HL-60 (cell line): ENCODE data around the gene DHCR24.

ENCODE experiments used
- DNase-seq, 2 experiments: peaks; one replicate each; pipeline ENCODE4 v3.0.0-alpha.2; 2010 to 2020; ENCODE audit warnings: low read depth in 1 of 2, low spot score in 1 of 2
- H3K27ac ChIP-seq: fragments of 250-450 bp; sonication (Bioruptor Pico); replicated peaks from 2 replicates; pipeline ENCODE4 v1.5.1; 2020; ENCODE audit warnings: mild to moderate bottlenecking, moderate library complexity
- H3K27me3 ChIP-seq: fragments of 250-450 bp; sonication (Bioruptor Pico); 2 replicates; pipeline ENCODE4 v1.5.1; 2021; ENCODE audit warnings: mild to moderate bottlenecking, moderate library complexity; ENCODE audit not compliant: insufficient read depth, poor library complexity, severe bottlenecking
- H3K4me3 ChIP-seq: replicated peaks from 2 replicates; pipeline ENCODE4 v1.5.1; 2011; ENCODE audit warnings: mild to moderate bottlenecking, control low read depth, low read length; ENCODE audit not compliant: insufficient read depth
- CTCF ChIP-seq: IDR thresholded peaks from one replicate; pipeline ENCODE4 v1.5.1; 2011; ENCODE audit warnings: low read length, control low read depth, inconsistent platforms; ENCODE audit not compliant: insufficient read depth
- GABPA ChIP-seq: IDR thresholded peaks from 2 replicates; pipeline ENCODE4 v1.6.1; 2012; ENCODE audit warnings: low read depth
- POLR2AphosphoS5 ChIP-seq: IDR thresholded peaks from 2 replicates; pipeline ENCODE4 v1.6.1; 2012; ENCODE audit warnings: low read depth
- SPI1 ChIP-seq: IDR thresholded peaks from 2 replicates; pipeline ENCODE4 v1.6.1; 2012; ENCODE audit warnings: low read depth, mild to moderate bottlenecking, borderline replicate concordance
- TF ChIP-seq, protein P1 (sequence below): IDR thresholded peaks from 2 replicates; pipeline ENCODE4 v1.6.1; 2012; ENCODE audit warnings: low read depth; ENCODE audit not compliant: insufficient replicate concordance

The DHCR24 gene

GRCh38 chr1:54800899-54801759 is 85.9 kb downstream of the DHCR24 start, which contains the start of gene TTC22:
TSS of gene TTC22 (minus strand) at chr1:54801323. CDS start at chr1:54801163, 160 bp downstream.
- H3K27me3 ChIP-seq, result no peaks in the 10 kb centered on the region
- TF ChIP-seq CTCF (peak; percentile 48), POLR2AphosphoS5 (no peak)
- TF ChIP-seq, protein P1, sequence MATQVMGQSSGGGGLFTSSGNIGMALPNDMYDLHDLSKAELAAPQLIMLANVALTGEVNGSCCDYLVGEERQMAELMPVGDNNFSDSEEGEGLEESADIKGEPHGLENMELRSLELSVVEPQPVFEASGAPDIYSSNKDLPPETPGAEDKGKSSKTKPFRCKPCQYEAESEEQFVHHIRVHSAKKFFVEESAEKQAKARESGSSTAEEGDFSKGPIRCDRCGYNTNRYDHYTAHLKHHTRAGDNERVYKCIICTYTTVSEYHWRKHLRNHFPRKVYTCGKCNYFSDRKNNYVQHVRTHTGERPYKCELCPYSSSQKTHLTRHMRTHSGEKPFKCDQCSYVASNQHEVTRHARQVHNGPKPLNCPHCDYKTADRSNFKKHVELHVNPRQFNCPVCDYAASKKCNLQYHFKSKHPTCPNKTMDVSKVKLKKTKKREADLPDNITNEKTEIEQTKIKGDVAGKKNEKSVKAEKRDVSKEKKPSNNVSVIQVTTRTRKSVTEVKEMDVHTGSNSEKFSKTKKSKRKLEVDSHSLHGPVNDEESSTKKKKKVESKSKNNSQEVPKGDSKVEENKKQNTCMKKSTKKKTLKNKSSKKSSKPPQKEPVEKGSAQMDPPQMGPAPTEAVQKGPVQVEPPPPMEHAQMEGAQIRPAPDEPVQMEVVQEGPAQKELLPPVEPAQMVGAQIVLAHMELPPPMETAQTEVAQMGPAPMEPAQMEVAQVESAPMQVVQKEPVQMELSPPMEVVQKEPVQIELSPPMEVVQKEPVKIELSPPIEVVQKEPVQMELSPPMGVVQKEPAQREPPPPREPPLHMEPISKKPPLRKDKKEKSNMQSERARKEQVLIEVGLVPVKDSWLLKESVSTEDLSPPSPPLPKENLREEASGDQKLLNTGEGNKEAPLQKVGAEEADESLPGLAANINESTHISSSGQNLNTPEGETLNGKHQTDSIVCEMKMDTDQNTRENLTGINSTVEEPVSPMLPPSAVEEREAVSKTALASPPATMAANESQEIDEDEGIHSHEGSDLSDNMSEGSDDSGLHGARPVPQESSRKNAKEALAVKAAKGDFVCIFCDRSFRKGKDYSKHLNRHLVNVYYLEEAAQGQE, result no peak
- peak within 1 kb of the TSS; percentile 44 for H3K4me3 ChIP-seq
- peak; percentile 22 to 71 for DNase-seq
- 0 out of 2 replicates have a peak within 1 kb of the TSS, but pooled peaks have one; percentile 8 for H3K27ac ChIP-seq

DNA sequence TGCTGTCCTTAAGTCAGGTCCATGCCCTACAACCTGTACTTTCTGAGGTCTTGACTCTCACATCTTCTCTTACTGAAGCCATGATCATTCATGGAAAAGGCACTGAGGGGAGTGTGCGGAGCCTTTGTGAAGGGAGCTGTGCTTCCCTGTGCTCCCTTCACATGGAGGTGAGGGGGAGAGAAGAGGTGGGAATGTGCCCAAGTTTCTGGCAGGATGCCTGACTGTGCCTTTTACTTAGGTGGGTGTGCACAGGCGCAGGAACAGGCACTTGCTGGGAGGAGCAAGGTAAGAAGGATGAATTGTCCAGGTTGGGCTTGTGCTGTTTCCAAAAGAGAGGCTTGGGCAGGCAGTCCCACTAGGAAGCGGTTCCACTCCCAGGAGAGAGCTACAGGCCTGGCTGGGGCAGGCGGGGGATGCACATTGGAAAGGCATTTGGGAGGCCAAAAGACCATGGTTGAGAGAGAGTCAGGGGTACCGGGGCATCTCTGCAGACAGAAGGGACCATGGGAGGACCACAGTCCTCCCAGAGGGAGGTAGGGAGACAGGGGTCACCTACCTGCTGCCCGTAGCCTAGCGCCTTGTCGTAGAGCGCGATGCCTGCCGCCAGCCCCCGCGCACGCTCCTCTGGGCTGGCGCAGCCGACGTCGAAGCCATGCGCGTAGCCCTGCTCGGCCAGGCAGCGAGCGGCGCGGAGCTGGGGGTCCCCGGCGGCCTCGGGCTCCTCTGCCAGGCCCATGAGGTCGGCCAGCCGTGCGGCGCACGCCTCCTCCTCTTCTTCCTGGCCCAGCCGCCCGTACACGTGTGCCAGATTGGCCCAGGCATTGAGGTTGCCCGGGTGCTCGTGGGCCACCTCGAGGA is 86.7 kb downstream of the DHCR24 start:
- Histone ChIP-seq H3K4me3 (no peak overlapping the region), H3K27me3 (no peaks in the 10 kb centered on the region), H3K27ac (no peak overlapping the region)
- no peak for DNase-seq
- TF ChIP-seq, protein P1, result no peak
- TF ChIP-seq SPI1, result no peak
- no peak for TF ChIP-seq CTCF
- no peak for TF ChIP-seq POLR2AphosphoS5
- no peak for TF ChIP-seq GABPA
